GF-D8 (cell line): ENCODE measurements around the gene TNFRSF25.

ENCODE experiments used
- DNase-seq: peaks from one replicate; lab custom pipeline; 2025; lab: John Stamatoyannopoulos, UW

Gene TNFRSF25

GRCh38 chr1:6418668-6419396 lies 47.1 kb downstream of the TNFRSF25 start:
- DNase-seq = no peak

DNA sequence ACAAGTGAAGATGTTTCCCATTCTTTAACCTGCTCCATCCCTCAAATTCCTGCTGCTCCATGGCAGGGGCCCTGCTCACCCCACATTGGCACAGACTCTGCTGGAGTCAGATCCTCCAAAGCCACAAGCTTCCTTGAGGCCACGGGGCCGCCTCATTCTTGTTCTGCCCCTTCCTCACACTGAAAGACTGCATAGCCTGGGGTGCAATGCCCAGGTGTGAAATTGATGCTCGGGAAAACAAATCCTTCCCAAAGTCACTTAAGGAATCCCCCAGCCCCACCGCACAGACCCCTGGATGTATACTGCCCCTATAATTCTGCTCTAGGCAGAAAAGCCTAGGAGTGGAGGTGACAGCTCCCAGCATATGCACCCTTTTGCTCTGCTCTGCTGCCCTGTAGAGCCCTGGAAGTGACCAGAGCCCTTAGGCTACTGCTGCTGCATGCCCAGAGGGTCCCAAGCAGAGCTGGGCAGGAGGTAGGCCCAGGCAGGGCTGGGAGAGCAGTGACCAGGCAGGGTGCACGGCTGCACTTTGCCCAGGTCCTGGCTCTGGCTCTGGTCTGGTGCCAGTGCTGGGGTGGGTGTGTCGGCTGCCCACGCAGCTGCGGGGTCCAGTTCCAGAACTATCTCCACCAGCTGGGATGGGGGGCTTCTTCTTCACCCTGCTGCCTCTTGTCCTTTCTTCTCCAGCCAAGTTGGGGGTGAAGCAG lies 47.9 kb downstream of the TNFRSF25 start:
- no peak for DNase-seq

DNA sequence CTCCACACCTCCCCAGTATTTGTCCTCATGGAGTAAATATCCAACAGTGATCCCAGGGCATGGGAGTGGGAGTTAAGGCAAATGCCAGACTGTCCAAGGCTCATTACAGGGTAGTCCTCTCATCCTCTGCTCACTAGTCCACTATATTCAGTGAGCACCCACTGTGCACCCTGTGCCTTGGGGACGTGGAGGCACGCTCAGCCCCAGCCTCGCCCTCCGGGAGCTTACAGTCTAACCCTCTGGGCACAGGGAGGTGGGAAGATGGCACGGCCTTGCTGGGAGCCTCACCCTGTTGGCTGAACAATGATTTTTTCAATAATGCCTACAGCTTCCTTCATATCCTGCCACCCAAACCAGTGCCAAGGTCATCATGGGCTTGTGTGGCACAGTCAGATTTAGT lies 49.1 kb downstream of the TNFRSF25 start:
- no peak for DNase-seq

- no peak for DNase-seq
Observed at GRCh38 chr1:6416295-6416656, 49.7 kb downstream of the TNFRSF25 start.

- DNase-seq = no peak
Observed at GRCh38 chr1:6414881-6415626, 50.9 kb downstream of the TNFRSF25 start.

DNA sequence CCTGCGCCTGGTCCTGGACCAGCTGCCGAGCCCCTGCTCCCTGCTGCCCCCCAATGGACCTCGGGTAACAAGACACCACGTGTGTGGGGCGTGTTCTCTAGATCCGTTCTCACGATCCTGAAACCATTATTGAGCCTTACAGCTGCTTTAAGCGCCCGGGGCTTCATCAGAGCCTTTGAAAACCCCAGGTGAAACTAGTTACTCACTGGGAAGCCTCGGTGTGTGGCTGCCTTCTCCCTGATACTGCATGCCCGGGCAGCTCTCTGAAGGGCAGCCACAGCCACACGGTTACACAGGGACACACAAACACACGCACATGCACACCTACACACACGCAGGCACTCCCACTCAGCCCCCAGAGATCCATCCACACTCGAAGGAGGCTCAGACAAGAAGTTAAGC lies 51.5 kb downstream of the TNFRSF25 start:
- DNase-seq = no peak

DNA sequence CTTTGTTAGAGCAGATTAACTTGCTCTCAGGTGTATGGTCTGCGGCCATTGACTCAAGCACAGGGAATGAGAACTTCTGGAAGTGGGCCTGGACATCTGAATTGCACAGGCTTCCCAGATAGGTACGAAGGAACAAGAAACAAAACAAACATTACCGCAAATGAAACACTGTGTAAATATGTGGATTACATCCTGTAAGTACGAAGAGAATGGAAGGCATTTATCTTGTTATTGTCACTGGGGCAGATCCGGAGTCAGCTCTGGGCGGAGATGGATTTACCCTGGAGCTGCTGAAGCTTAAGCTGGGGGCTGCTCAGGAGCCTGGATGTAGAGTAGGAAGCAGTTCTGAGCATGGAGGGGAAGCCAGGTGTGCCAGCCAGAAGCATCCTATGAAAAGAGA lies 53.1 kb downstream of the TNFRSF25 start:
- DNase-seq = no peak
